GM18873 (cell line): ENCODE data around the gene RYR2.

Experiments used
- ATAC-seq: cut with Tn5 transposase; IDR thresholded peaks from one replicate; pipeline ENCODE4 v1.9.1; 2021; ENCODE audit warnings: mild to moderate bottlenecking, moderate library complexity, moderate number of reproducible peaks; ENCODE audit not compliant: unreplicated experiment, low FRiP score

Gene RYR2

GRCh38 chr1:237690656-237691055 lies 648.7 kb downstream of the RYR2 start:
- no peak for ATAC-seq

- no peak for ATAC-seq
Measured at GRCh38 chr1:237692255-237692654, 650.3 kb downstream of the RYR2 start.

- ATAC-seq, result no peak
Measured at GRCh38 chr1:237695878-237696277, 653.9 kb downstream of the RYR2 start.

- ATAC-seq, result no peak
Measured at GRCh38 chr1:237700181-237700580, 658.2 kb downstream of the RYR2 start.

GRCh38 chr1:237701534-237701933 lies 659.5 kb downstream of the RYR2 start:
- ATAC-seq, result no peak

GRCh38 chr1:237702161-237702560 lies 660.2 kb downstream of the RYR2 start:
- ATAC-seq, result no peak

GRCh38 chr1:237705462-237705861 lies 663.5 kb downstream of the RYR2 start:
- ATAC-seq, result no peak

- ATAC-seq, result no peak
Measured at GRCh38 chr1:237709355-237709754, 667.4 kb downstream of the RYR2 start.

GRCh38 chr1:237711281-237711680 lies 669.3 kb downstream of the RYR2 start:
- ATAC-seq, result no peak

GRCh38 chr1:237712082-237712481 lies 670.1 kb downstream of the RYR2 start:
- no peak for ATAC-seq

GRCh38 chr1:237712586-237713157 lies 670.7 kb downstream of the RYR2 start:
- no peak for ATAC-seq

GRCh38 chr1:237713916-237714315 lies 671.9 kb downstream of the RYR2 start:
- ATAC-seq, result no peak

- no peak for ATAC-seq
Measured at GRCh38 chr1:237717106-237717505, 675.1 kb downstream of the RYR2 start.

- no peak for ATAC-seq
Measured at GRCh38 chr1:237730826-237731350, 688.9 kb downstream of the RYR2 start.

- ATAC-seq, result no peak
Measured at GRCh38 chr1:237732657-237733056, 690.7 kb downstream of the RYR2 start.

GRCh38 chr1:237736372-237737029 lies 694.5 kb downstream of the RYR2 start:
- ATAC-seq, result no peak

- no peak for ATAC-seq
Measured at GRCh38 chr1:237737448-237737847, 695.5 kb downstream of the RYR2 start.

GRCh38 chr1:237737938-237738610 lies 696.1 kb downstream of the RYR2 start:
- no peak for ATAC-seq

GRCh38 chr1:237740846-237741245 lies 698.9 kb downstream of the RYR2 start:
- ATAC-seq, result no peak

- ATAC-seq, result no peak
Measured at GRCh38 chr1:237745545-237745944, 703.6 kb downstream of the RYR2 start.

GRCh38 chr1:237748171-237748960 lies 706.4 kb downstream of the RYR2 start:
- no peak for ATAC-seq
